ENCODE data around the gene TC2N. TPM values are rescaled to one million over a fixed set of nuclear protein-coding genes. Genes with fewer than 3 reads are reported as not detected.
"Not testable (repeated sequence)": the region's sequence is repeated elsewhere in the genome, so short reads cannot be mapped to it uniquely, and the experiment has no call there.

The TC2N gene
- total RNA-seq, 1 donor from 2014 or later: 1.4 TPM

DNA sequence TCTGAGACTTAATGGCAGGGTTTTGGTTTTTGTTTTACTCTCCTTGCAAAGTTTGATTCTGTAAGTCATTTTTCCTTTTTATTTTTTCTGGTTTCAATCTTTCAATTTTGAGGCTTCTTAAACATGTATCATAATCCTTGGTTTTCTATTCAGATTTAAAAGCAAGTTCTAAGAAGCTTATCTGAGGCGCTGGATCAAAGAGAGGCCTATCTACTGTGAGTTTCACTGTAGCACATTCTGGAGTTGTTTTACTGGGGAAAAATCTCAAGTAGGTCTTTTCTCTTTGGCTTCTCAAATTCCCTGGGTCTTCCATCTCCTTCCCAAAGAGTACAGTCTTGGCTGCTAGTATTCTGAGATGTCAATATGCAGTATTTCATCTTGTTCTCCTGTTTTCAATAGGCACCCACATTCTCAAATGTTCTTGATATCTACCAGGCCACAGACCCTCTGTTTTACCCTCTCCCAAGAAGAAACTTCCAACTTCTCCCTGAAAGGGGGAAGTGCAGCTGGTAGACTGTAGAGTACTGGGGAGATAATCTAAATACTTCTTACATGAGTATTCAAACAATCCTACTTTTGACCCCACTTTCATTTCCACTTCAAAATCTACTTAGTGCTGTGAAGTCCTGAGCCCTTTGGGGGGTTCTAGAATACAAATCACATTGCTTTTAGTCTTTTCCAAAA, 124.6 kb downstream of the TC2N start:
- no peaks in the 10 kb centered on the region for H3K4me1 Mint-ChIP-seq (ENCODE audit: unreplicated experiment)

DNA sequence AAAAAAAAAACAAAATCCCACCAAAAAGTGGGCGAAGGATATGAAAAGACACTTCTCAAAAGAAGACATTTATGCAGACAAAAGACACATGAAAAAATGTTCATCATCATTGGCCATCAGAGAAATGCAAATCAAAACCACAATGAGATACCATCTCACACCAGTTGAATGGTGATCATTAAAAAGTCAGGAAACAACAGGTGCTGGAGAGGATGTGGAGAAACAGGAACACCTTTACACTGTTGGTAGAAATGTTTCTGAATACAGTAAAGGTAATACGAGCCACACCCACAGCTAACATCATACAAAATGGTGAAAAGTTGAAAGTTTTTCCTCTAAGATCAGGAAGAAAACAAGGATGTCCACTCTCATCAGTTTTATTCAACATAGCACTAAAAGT, 127.5 kb downstream of the TC2N start:
- not testable (repeated sequence) for DNase-seq (ENCODE audit: low spot score); H3K4me3 Mint-ChIP-seq (ENCODE audit: unreplicated experiment); H3K9me3 Mint-ChIP-seq (ENCODE audit: unreplicated experiment); H3K27ac Mint-ChIP-seq (ENCODE audit: unreplicated experiment); H3K4me1 Mint-ChIP-seq (ENCODE audit: unreplicated experiment); H3K36me3 Mint-ChIP-seq (ENCODE audit: low read depth, unreplicated experiment); H3K27me3 Mint-ChIP-seq (ENCODE audit: unreplicated experiment)

More for the DNA sequence above, 124.6 kb downstream of the TC2N start:
- no peak overlapping the region for H3K4me3 Mint-ChIP-seq (ENCODE audit: unreplicated experiment)
- H3K27ac Mint-ChIP-seq (ENCODE audit: unreplicated experiment): no peak overlapping the region
- no peaks in the 10 kb centered on the region for H3K9me3 Mint-ChIP-seq (ENCODE audit: unreplicated experiment)
- TF ChIP-seq, protein P1, sequence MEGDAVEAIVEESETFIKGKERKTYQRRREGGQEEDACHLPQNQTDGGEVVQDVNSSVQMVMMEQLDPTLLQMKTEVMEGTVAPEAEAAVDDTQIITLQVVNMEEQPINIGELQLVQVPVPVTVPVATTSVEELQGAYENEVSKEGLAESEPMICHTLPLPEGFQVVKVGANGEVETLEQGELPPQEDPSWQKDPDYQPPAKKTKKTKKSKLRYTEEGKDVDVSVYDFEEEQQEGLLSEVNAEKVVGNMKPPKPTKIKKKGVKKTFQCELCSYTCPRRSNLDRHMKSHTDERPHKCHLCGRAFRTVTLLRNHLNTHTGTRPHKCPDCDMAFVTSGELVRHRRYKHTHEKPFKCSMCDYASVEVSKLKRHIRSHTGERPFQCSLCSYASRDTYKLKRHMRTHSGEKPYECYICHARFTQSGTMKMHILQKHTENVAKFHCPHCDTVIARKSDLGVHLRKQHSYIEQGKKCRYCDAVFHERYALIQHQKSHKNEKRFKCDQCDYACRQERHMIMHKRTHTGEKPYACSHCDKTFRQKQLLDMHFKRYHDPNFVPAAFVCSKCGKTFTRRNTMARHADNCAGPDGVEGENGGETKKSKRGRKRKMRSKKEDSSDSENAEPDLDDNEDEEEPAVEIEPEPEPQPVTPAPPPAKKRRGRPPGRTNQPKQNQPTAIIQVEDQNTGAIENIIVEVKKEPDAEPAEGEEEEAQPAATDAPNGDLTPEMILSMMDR (IDR thresholded peaks at IDR 0.05; ENCODE audit: unreplicated experiment): no peak
- no peaks in the 10 kb centered on the region for H3K36me3 Mint-ChIP-seq (ENCODE audit: low read depth, unreplicated experiment)
- no peaks in the 10 kb centered on the region for H3K27me3 Mint-ChIP-seq (ENCODE audit: unreplicated experiment)
- DNase-seq (ENCODE audit: low spot score): no peak

DNA sequence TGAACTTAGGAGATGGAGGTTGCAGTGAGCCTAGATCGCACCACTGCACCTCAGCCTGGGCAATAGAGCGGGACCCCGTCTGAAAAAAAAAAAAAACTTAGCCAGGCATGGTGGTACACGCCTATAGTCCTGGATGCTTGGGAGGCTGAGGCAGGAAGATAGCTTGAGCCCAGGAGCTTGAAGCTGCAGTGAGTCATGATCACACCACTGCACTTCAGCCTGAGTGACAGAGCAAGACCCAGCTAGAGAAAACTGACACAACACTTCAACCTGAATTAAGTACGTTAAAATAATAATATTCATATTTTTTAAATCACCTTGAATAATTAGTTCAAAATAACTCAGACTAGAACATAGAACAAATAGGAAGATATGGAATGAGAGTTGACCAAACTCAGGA, 129.7 kb downstream of the TC2N start:
- Mint-ChIP-seq H3K9me3 (ENCODE audit: unreplicated experiment) (no peaks in the 10 kb centered on the region), H3K4me3 (ENCODE audit: unreplicated experiment) (no peak overlapping the region), H3K4me1 (ENCODE audit: unreplicated experiment) (no peaks in the 10 kb centered on the region), H3K36me3 (ENCODE audit: low read depth, unreplicated experiment) (no peaks in the 10 kb centered on the region), H3K27ac (ENCODE audit: unreplicated experiment) (no peak overlapping the region), H3K27me3 (ENCODE audit: unreplicated experiment) (no peaks in the 10 kb centered on the region)
- DNase-seq (ENCODE audit: low spot score): no peak
- TF ChIP-seq, protein P1 (IDR thresholded peaks at IDR 0.05; ENCODE audit: unreplicated experiment): no peak

DNA sequence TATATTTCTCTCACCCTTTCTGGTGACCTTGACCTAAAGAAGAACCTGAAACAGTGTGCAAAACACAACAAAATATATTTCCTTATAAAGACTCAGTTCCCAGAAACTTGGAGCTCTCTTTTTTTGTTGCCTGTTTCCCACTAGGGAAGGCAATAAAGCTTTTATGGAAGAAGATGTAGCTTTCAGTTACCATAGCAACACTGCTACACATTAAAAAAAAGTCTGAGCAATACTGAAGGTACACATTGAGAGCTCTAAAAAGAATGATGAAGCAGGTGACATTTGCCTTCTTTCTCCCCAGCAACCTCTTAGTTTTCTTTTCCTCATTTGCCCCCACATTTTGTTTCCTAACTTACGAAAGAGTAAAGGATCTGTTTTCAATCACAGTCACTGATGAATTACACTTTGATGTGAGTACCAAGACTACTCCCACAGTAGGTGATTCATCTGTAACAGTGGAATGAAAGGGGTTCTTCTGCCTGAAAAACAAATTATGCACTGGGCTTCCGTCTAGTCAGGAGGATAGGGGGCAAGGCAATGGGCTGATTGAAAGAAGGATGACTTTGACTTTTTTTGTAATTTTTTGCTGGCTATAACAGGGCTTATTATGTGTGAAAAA, 134.4 kb downstream of the TC2N start:
- no peaks in the 10 kb centered on the region for H3K27me3 Mint-ChIP-seq (ENCODE audit: unreplicated experiment)
- H3K36me3 Mint-ChIP-seq (ENCODE audit: low read depth, unreplicated experiment): no peaks in the 10 kb centered on the region
- no peaks in the 10 kb centered on the region for H3K9me3 Mint-ChIP-seq (ENCODE audit: unreplicated experiment)
- no peaks in the 10 kb centered on the region for H3K4me1 Mint-ChIP-seq (ENCODE audit: unreplicated experiment)
- no peak overlapping the region for H3K27ac Mint-ChIP-seq (ENCODE audit: unreplicated experiment)
- TF ChIP-seq, protein P1 (IDR thresholded peaks at IDR 0.05; ENCODE audit: unreplicated experiment): no peak
- no peak for DNase-seq (ENCODE audit: low spot score)
- H3K4me3 Mint-ChIP-seq (ENCODE audit: unreplicated experiment): no peak overlapping the region

DNA sequence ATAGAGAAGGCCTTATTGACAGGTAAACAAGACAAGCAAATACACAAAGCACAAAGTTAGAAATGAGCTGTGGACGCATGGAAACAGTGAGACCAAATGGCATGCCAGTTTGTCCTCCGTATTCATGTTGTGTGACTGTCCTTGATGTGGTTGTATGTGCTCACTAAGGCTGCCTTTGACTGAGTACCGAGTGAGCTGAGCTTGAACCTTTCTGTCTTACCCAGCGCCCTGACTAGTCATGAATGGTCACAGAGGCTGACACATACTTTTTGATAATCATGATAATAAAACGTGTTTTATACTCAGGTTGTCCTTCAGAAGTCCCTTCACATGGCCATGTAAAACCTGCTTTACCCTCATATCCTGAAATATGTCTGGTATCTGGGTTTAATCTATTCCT, 134.9 kb downstream of the TC2N start:
- no peaks in the 10 kb centered on the region for H3K4me1 Mint-ChIP-seq (ENCODE audit: unreplicated experiment)
- H3K4me3 Mint-ChIP-seq (ENCODE audit: unreplicated experiment): no peak overlapping the region
- no peaks in the 10 kb centered on the region for H3K27me3 Mint-ChIP-seq (ENCODE audit: unreplicated experiment)
- no peak overlapping the region for H3K27ac Mint-ChIP-seq (ENCODE audit: unreplicated experiment)
- TF ChIP-seq, protein P1 (IDR thresholded peaks at IDR 0.05; ENCODE audit: unreplicated experiment): no peak
- H3K9me3 Mint-ChIP-seq (ENCODE audit: unreplicated experiment): no peaks in the 10 kb centered on the region
- H3K36me3 Mint-ChIP-seq (ENCODE audit: low read depth, unreplicated experiment): no peaks in the 10 kb centered on the region
- no peak for DNase-seq (ENCODE audit: low spot score)

All from endothelial cell (in vitro differentiated cells).